ENCODE data around the gene IFT122.

DNA sequence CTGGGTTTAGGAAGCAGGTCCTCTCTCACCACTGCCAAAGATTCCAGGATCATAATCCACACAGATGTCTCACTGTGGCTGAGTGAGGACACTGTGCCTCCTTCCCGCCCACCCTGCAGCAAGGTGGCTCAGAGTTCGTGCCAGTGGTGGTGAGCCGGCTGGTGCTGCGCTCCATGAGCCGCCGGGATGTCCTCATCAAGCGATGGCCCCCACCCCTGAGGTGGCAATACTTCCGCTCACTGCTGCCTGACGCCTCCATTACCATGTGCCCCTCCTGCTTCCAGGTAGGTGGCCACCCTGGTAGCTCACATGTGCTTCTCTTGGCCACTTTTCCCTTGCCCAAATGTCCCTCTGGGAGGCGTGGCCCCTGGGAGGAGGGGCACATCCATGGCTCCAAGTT, 79.4 kb downstream of the IFT122 start:
- TF ChIP-seq, protein P1, sequence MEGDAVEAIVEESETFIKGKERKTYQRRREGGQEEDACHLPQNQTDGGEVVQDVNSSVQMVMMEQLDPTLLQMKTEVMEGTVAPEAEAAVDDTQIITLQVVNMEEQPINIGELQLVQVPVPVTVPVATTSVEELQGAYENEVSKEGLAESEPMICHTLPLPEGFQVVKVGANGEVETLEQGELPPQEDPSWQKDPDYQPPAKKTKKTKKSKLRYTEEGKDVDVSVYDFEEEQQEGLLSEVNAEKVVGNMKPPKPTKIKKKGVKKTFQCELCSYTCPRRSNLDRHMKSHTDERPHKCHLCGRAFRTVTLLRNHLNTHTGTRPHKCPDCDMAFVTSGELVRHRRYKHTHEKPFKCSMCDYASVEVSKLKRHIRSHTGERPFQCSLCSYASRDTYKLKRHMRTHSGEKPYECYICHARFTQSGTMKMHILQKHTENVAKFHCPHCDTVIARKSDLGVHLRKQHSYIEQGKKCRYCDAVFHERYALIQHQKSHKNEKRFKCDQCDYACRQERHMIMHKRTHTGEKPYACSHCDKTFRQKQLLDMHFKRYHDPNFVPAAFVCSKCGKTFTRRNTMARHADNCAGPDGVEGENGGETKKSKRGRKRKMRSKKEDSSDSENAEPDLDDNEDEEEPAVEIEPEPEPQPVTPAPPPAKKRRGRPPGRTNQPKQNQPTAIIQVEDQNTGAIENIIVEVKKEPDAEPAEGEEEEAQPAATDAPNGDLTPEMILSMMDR (IDR thresholded peaks at IDR 0.05): no peak
- TF ChIP-seq EP300 (IDR thresholded peaks at IDR 0.05) (no peak), POLR2AphosphoS5 (IDR thresholded peaks at IDR 0.05) (no peak)
